CD4-positive, alpha-beta T cell treated with Interleukin-6 for 4 hours (primary cell): ENCODE data around the gene PLEKHA7.

Experiments used
- DNase-seq: peaks from one replicate; pipeline ENCODE4 v3.0.0-alpha.2; 2020; ENCODE audit warnings: mixed read lengths

PLEKHA7 gene

GRCh38 chr11:16831316-16832192 lies 182.7 kb downstream of the PLEKHA7 start:
- no peak for DNase-seq

GRCh38 chr11:16827139-16827538 lies 187.1 kb downstream of the PLEKHA7 start:
- DNase-seq, result no peak

GRCh38 chr11:16825968-16826367 lies 188.2 kb downstream of the PLEKHA7 start:
- no peak for DNase-seq

- DNase-seq, result no peak
These were observed 189.1 kb downstream of the PLEKHA7 start for GRCh38 chr11:16825101-16825500.

- DNase-seq, result peak; percentile 67
These were observed 193.7 kb downstream of the PLEKHA7 start for GRCh38 chr11:16820324-16821092.

- no peak for DNase-seq
These were observed 195.9 kb downstream of the PLEKHA7 start for GRCh38 chr11:16818284-16818683.

GRCh38 chr11:16817351-16817750 lies 196.9 kb downstream of the PLEKHA7 start:
- DNase-seq, result no peak

- DNase-seq, result no peak
These were observed 197.6 kb downstream of the PLEKHA7 start for GRCh38 chr11:16816358-16817270.

GRCh38 chr11:16815047-16815767 lies 199.0 kb downstream of the PLEKHA7 start:
- no peak for DNase-seq

GRCh38 chr11:16814410-16815046 lies 199.7 kb downstream of the PLEKHA7 start:
- DNase-seq, result no peak

GRCh38 chr11:16813126-16813525 lies 201.1 kb downstream of the PLEKHA7 start:
- no peak for DNase-seq

- DNase-seq, result no peak
These were observed 201.9 kb downstream of the PLEKHA7 start for GRCh38 chr11:16812274-16812673.

- no peak for DNase-seq
These were observed 202.8 kb downstream of the PLEKHA7 start for GRCh38 chr11:16811136-16812020.

- no peak for DNase-seq
These were observed 204.1 kb downstream of the PLEKHA7 start for GRCh38 chr11:16809886-16810668.

- DNase-seq, result no peak
These were observed 206.9 kb downstream of the PLEKHA7 start for GRCh38 chr11:16807306-16807705.

- no peak for DNase-seq
These were observed 207.4 kb downstream of the PLEKHA7 start for GRCh38 chr11:16806791-16807190.

GRCh38 chr11:16805938-16806337 lies 208.3 kb downstream of the PLEKHA7 start:
- no peak for DNase-seq

GRCh38 chr11:16804104-16804947 lies 209.9 kb downstream of the PLEKHA7 start:
- peak; percentile 16 for DNase-seq
